IMR-90 (cell line): ENCODE results near the gene WDR11. TPM values are rescaled to one million over a fixed set of nuclear protein-coding genes. Genes with fewer than 3 reads are reported as not detected.

Experiments used
- ATAC-seq: fragments of 200-7000 bp; cut with Tn5 transposase; 2 replicates; pipeline ENCODE4 v1.9.1; 2020; ENCODE audit warnings: low read depth, mild to moderate bottlenecking, moderate library complexity
- Bru-seq: library from RNA; stranded (reverse); fragments of 400-500 nt; gene quantifications from one replicate; lab custom pipeline; 2021; lab: Mats Ljungman, UMichigan
- BruChase-seq, 2 experiments: library from RNA; stranded (reverse); fragments of 400-500 nt; gene quantifications; one replicate each; lab custom pipeline; 2021; lab: Mats Ljungman, UMichigan
- BruUV-seq: library from RNA; stranded (reverse); fragments of 400-500 nt; replicated peaks from 2 replicates; lab custom pipeline; 2021; lab: Mats Ljungman, UMichigan
- CTCF ChIA-PET: fragments of 300-600 bp; formaldehyde crosslinking; extraction: SDS; loops from one replicate; lab custom pipeline; 2021; ENCODE audit warnings: antibody characterized with exemption; lab: Yijun Ruan, JAX
- POLR2A ChIA-PET: fragments of 300-600 bp; sonication (Branson Sonifier 250); formaldehyde crosslinking; loops from one replicate; lab custom pipeline; 2022; ENCODE audit warnings: antibody characterized with exemption; ENCODE audit not compliant: unreplicated experiment; lab: Charles Lee
- DNase-seq: peaks from one replicate; pipeline ENCODE4 v3.0.0; 2013
- H2AFZ ChIP-seq: replicated peaks from 2 replicates; pipeline ENCODE3; 2013; ENCODE audit warnings: low read length, mild to moderate bottlenecking; ENCODE audit not compliant: poor library complexity
- H2AK5ac ChIP-seq: 2 replicates; pipeline ENCODE4 v1.6.1; 2013; ENCODE audit warnings: low read depth, low read length, inconsistent platforms
- H2AK9ac ChIP-seq: replicated peaks from 2 replicates; pipeline ENCODE3; 2013; ENCODE audit warnings: mild to moderate bottlenecking, low read depth, low read length, moderate library complexity; ENCODE audit not compliant: poor library complexity
- H2BK120ac ChIP-seq: 2 replicates; pipeline ENCODE4 v1.6.1; 2013; ENCODE audit warnings: low read depth, low read length, inconsistent platforms
- H2BK15ac ChIP-seq: 3 replicates; pipeline ENCODE4 v1.6.1; 2013; ENCODE audit warnings: low read depth, low read length, inconsistent platforms
- H2BK20ac ChIP-seq: 2 replicates; pipeline ENCODE4 v1.6.1; 2013; ENCODE audit warnings: low read depth, mild to moderate bottlenecking, inconsistent platforms, low read length, moderate library complexity
- H2BK5ac ChIP-seq: 2 replicates; pipeline ENCODE4 v1.6.1; 2013; ENCODE audit warnings: mild to moderate bottlenecking, low read depth, low read length, inconsistent platforms; ENCODE audit not compliant: poor library complexity, severe bottlenecking
- H3K14ac ChIP-seq: replicated peaks from 2 replicates; pipeline ENCODE4 v1.6.1; 2013; ENCODE audit warnings: low read depth, low read length, inconsistent platforms
- H3K18ac ChIP-seq: 2 replicates; pipeline ENCODE4 v1.6.1; 2013; ENCODE audit warnings: low read depth, low read length, control low read depth
- H3K23ac ChIP-seq: 2 replicates; pipeline ENCODE4 v1.6.1; 2013; ENCODE audit warnings: low read depth, low read length, inconsistent platforms
- H3K27ac ChIP-seq: 2 replicates; pipeline ENCODE4 v1.5.1; 2013; ENCODE audit warnings: mild to moderate bottlenecking, control low read depth, low read length; ENCODE audit not compliant: insufficient read depth
- H3K27me3 ChIP-seq: 2 replicates; pipeline ENCODE4 v1.6.1; 2013; ENCODE audit warnings: low read length; ENCODE audit not compliant: control insufficient read depth, insufficient read depth
- H3K36me3 ChIP-seq: 2 replicates; pipeline ENCODE4 v1.6.1; 2013; ENCODE audit warnings: low read length, mixed read lengths; ENCODE audit not compliant: control insufficient read depth, insufficient read depth
- H3K4ac ChIP-seq: 2 replicates; pipeline ENCODE4 v1.6.1; 2013; ENCODE audit warnings: low read depth, low read length, inconsistent platforms
- H3K4me1 ChIP-seq: 2 replicates; pipeline ENCODE4 v1.6.1; 2013; ENCODE audit warnings: low read length, mixed read lengths; ENCODE audit not compliant: control insufficient read depth, insufficient read depth
- H3K4me2 ChIP-seq: 2 replicates; pipeline ENCODE4 v1.6.1; 2013; ENCODE audit warnings: low read depth, mild to moderate bottlenecking, control low read depth, low read length, moderate library complexity
- H3K4me3 ChIP-seq: 2 replicates; pipeline ENCODE4 v1.5.1; 2013; ENCODE audit warnings: low read depth, mild to moderate bottlenecking, control low read depth, low read length, moderate library complexity; ENCODE audit not compliant: insufficient read depth
- H3K56ac ChIP-seq: 2 replicates; pipeline ENCODE4 v1.6.1; 2013; ENCODE audit warnings: low read length, inconsistent platforms; ENCODE audit not compliant: insufficient read depth; ENCODE audit errors: extremely low read depth
- H3K79me1 ChIP-seq, 2 experiments: 2 replicates each; pipeline ENCODE4 v1.6.1; 2013; ENCODE audit warnings: low read length in 2 of 2, inconsistent platforms in 1 of 2, low read depth in 1 of 2
- H3K9ac ChIP-seq: 2 replicates; pipeline ENCODE4 v1.6.1; 2013; ENCODE audit warnings: low read depth, low read length, control low read depth
- H3K9me1 ChIP-seq: 2 replicates; pipeline ENCODE4 v1.6.1; 2013; ENCODE audit warnings: low read length, inconsistent platforms; ENCODE audit not compliant: insufficient read depth
- H3K9me3 ChIP-seq: 2 replicates; pipeline ENCODE4 v1.6.1; 2013; ENCODE audit warnings: low read length; ENCODE audit not compliant: control insufficient read depth, insufficient read depth
- H4K20me1 ChIP-seq: 2 replicates; pipeline ENCODE4 v1.6.1; 2013; ENCODE audit warnings: low read length, inconsistent platforms; ENCODE audit not compliant: insufficient read depth
- H4K5ac ChIP-seq: 2 replicates; pipeline ENCODE4 v1.6.1; 2013; ENCODE audit warnings: mild to moderate bottlenecking, low read depth, low read length, control low read depth
- H4K8ac ChIP-seq, 2 experiments: 2 replicates each; pipeline ENCODE4 v1.6.1; 2013; ENCODE audit warnings: low read depth in 2 of 2, low read length in 2 of 2, control low read depth in 1 of 2, inconsistent platforms in 1 of 2
- H4K91ac ChIP-seq: 2 replicates; pipeline ENCODE4 v1.6.1; 2013; ENCODE audit warnings: low read depth, low read length, inconsistent platforms; ENCODE audit not compliant: insufficient read depth
- CEBPB ChIP-seq: IDR thresholded peaks from 2 replicates; pipeline ENCODE4 v1.6.1; 2012; ENCODE audit warnings: low read depth, low read length, improper control_type of control experiment
- CHD1 ChIP-seq: IDR thresholded peaks from 2 replicates; pipeline ENCODE4 v1.6.1; 2012; ENCODE audit warnings: low read depth, low read length, improper control_type of control experiment
- FOS ChIP-seq: fragments of 150-350 bp; IDR thresholded peaks from 2 replicates; pipeline ENCODE4 v1.6.1; 2016; ENCODE audit warnings: low read depth, low read length
- MAZ ChIP-seq: IDR thresholded peaks from 2 replicates; pipeline ENCODE4 v1.6.1; 2012; ENCODE audit warnings: low read depth, mild to moderate bottlenecking, low read length, improper control_type of control experiment, moderate library complexity, borderline replicate concordance
- MXI1 ChIP-seq: IDR thresholded peaks from 2 replicates; pipeline ENCODE4 v1.6.1; 2012; ENCODE audit warnings: low read depth, mild to moderate bottlenecking, low read length, moderate library complexity, borderline replicate concordance
- NFE2L2 ChIP-seq: fragments of 150-350 bp; IDR thresholded peaks from 2 replicates; pipeline ENCODE4 v1.6.1; 2016; ENCODE audit warnings: low read depth, mild to moderate bottlenecking, low read length
- POLR2A ChIP-seq: IDR thresholded peaks from 2 replicates; pipeline ENCODE4 v1.6.1; 2012; ENCODE audit warnings: mild to moderate bottlenecking, low read depth, low read length
- RAD21 ChIP-seq: IDR thresholded peaks from 2 replicates; pipeline ENCODE4 v1.6.1; 2012; ENCODE audit warnings: low read length, improper control_type of control experiment
- RCOR1 ChIP-seq: IDR thresholded peaks from 2 replicates; pipeline ENCODE4 v1.6.1; 2012; ENCODE audit warnings: mild to moderate bottlenecking, low read length, improper control_type of control experiment; ENCODE audit not compliant: insufficient replicate concordance
- WGBS, 2 experiments: methylation state at CpG; one replicate each; pipeline versions ENCODE4 v1.1.5 to v1.1.7; 2013; ENCODE audit warnings: missing lambda C conversion rate in 2 of 2; ENCODE audit not compliant: insufficient read length in 1 of 2; ENCODE audit errors: extremely low coverage in 2 of 2; 5-methylcytosine and 5-hydroxymethylcytosine counted together
- dilution Hi-C: fragments of 300-500 bp; cut with HindIII; formaldehyde crosslinking; loops from one replicate; pipeline ENCODE4 v1.14.3; 2018; ENCODE audit warnings: low sequenced_read_pairs; ENCODE audit not compliant: unreplicated experiment
- in situ Hi-C: fragments of 300-500 bp; cut with MboI; formaldehyde crosslinking; loops from 3 replicates; pipeline ENCODE4 v1.14.3; 2019; ENCODE audit warnings: low sequenced_read_pairs, inconsistent platforms, mixed read lengths
- intact Hi-C: fragments of 100-400 bp; cut with micrococcal nuclease; formaldehyde crosslinking; loops from 2 replicates; pipeline ENCODE4 v1.10.0; 2022
- long read RNA-seq: library from polyadenylated mRNA; unstranded; transcript quantifications from one replicate; pipeline ENCODE4 v2.0.0, GENCODE V29; 2021; ENCODE audit not compliant: unreplicated experiment
- polyA plus RNA-seq, 3 experiments: library from polyadenylated mRNA; depleted of rRNA; stranded (reverse); fragments of >200 nt; gene quantifications; 2 replicates each; pipeline ENCODE4 v1.2.3, GENCODE V29; 2012; ENCODE audit warnings: low replicate concordance in 1 of 3
- total RNA-seq: library from RNA; depleted of rRNA; stranded (reverse); fragments of >200 nt; gene quantifications from 2 replicates; pipeline ENCODE4 v1.2.3, GENCODE V29; 2012; rRNA removed

WDR11 gene, protein sequence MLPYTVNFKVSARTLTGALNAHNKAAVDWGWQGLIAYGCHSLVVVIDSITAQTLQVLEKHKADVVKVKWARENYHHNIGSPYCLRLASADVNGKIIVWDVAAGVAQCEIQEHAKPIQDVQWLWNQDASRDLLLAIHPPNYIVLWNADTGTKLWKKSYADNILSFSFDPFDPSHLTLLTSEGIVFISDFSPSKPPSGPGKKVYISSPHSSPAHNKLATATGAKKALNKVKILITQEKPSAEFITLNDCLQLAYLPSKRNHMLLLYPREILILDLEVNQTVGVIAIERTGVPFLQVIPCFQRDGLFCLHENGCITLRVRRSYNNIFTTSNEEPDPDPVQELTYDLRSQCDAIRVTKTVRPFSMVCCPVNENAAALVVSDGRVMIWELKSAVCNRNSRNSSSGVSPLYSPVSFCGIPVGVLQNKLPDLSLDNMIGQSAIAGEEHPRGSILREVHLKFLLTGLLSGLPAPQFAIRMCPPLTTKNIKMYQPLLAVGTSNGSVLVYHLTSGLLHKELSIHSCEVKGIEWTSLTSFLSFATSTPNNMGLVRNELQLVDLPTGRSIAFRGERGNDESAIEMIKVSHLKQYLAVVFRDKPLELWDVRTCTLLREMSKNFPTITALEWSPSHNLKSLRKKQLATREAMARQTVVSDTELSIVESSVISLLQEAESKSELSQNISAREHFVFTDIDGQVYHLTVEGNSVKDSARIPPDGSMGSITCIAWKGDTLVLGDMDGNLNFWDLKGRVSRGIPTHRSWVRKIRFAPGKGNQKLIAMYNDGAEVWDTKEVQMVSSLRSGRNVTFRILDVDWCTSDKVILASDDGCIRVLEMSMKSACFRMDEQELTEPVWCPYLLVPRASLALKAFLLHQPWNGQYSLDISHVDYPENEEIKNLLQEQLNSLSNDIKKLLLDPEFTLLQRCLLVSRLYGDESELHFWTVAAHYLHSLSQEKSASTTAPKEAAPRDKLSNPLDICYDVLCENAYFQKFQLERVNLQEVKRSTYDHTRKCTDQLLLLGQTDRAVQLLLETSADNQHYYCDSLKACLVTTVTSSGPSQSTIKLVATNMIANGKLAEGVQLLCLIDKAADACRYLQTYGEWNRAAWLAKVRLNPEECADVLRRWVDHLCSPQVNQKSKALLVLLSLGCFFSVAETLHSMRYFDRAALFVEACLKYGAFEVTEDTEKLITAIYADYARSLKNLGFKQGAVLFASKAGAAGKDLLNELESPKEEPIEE
- 61.9 and 62.6 TPM in 2 replicates for total RNA-seq
- polyA plus RNA-seq (2012; rRNA removed), result 26.6 and 31.6 TPM in 2 replicates
- polyA plus RNA-seq (2012; cell fraction: cytosol; rRNA removed), result 10.8 and 11.7 TPM in 2 replicates
- polyA plus RNA-seq (2012; cell fraction: nucleus; rRNA removed; ENCODE audit: low replicate concordance), result 41.5 and 131 TPM in 2 replicates
- Bru-seq, nascent RNA, result percentile 81 among the genes with signal in this experiment
- percentile 78 among the genes with signal in this experiment for BruChase-seq, experiment 1, labeled RNA remaining after a 6-hour chase
- percentile 86 among the genes with signal in this experiment for BruChase-seq, experiment 2, labeled RNA remaining after a 2-hour chase
- long read RNA-seq, full-length matches to known transcripts, result 19 of 36 reads
- long read RNA-seq, partial matches to known transcripts, result 7 of 36 reads
- long read RNA-seq, other reads (novel, unspliced or antisense), result 10 of 36 reads

DNA sequence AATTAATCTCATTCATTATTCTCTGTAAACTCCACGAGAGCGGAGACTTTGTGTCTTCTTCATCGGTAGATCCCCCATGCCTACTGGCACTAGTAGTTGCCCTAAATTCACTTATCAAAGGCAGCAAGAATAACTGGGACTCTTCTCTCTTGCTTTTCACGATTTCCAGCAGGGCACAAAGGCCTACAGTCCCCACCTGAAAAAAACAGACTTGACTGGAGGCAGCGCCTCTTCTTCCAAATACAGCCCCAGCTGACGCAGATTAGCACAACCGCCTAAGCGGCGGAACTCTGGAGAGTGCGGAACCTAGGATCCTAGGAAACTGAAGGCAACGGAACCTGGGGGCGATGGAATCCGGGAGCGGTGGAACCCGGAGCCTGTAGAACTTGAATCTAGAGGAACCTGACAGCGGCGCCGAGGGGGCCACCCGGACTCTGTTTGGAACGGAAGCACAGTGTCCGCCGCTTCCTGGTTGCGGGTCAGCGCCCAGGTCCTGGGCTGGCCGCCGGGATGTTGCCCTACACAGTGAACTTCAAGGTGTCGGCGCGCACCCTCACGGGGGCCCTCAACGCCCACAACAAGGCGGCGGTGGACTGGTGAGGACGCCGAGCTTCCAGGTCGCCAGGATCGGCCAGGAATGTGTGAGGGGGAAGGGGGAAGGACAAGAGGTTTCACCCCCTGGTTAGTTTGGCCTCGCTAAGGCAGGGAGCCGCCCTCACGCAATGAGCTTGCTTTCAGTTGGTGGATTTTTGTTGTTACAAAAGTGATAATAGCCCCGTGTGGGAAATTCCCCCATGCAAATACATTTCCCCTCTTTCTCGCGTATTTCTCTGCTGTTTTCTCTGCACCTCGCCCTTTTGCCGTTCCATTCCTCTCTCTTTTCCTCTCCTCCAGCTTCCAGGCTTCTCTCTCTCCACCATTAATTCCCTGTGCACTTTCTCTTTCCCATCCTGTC, at the start of gene WDR11:
TSS of gene WDR11 (plus strand) at position 452 of the 955 bp plus-strand sequence. CDS start at position 511, 59 bp downstream.
- H3K56ac ChIP-seq, result peak within 1 kb of the TSS; percentile 70
- intact Hi-C loops, result loop anchor here (10.0 kb wide), 1 partner anchor 916 kb away; no protein-coding TSS in a partner anchor
- CTCF ChIA-PET, result no interaction called here
- TF ChIP-seq FOS (no peak), NFE2L2 (no peak), MXI1 (peak; percentile 30; the same call in 1 of the 2 replicates), RCOR1 (no peak), POLR2A (peak; percentile 75), CEBPB (no peak), MAZ (peak; percentile 99), RAD21 (0 out of 2 replicates have a peak, but pooled peaks have one; percentile 13), CHD1 (no peak)

More for the DNA sequence above, at the start of gene WDR11:
- Histone ChIP-seq H3K4me1 (0 out of 2 replicates have a peak, but pooled peaks cover 1% of the 10 kb centered on the region), H3K23ac (peak within 1 kb of the TSS; percentile 71), H3K9me3 (no peaks in the 10 kb centered on the region), H3K4me2 (peak within 1 kb of the TSS; percentile 84), H4K8ac (peak within 1 kb of the TSS; percentile 89 to 98), H2BK15ac (no peak within 1 kb of the TSS), H3K27me3 (no peaks in the 10 kb centered on the region), H3K9me1 (no peaks in the 10 kb centered on the region), H4K5ac (peak within 1 kb of the TSS; percentile 92), H2AK9ac (peak within 1 kb of the TSS; percentile 75), H3K4ac (peak within 1 kb of the TSS; percentile 88), H3K27ac (peak within 1 kb of the TSS; percentile 82), H3K18ac (peak within 1 kb of the TSS; percentile 39; the same call in 1 of the 2 replicates), H2BK5ac (peak within 1 kb of the TSS; percentile 72), H2BK120ac (peak within 1 kb of the TSS; percentile 45; the same call in 1 of the 2 replicates), H3K79me1 (peaks cover 13 to 20% of the 10 kb centered on the region in 2 experiments; a peak in 3 of 4 replicates), H3K36me3 (no peaks in the 10 kb centered on the region; the same call in 1 of the 2 replicates), H2AK5ac (0 out of 2 replicates have a peak within 1 kb of the TSS, but pooled peaks have one; percentile 6), H3K9ac (peak within 1 kb of the TSS; percentile 87), H3K4me3 (peak within 1 kb of the TSS; percentile 85), H4K20me1 (no peaks in the 10 kb centered on the region), H2BK20ac (no peak within 1 kb of the TSS), H3K14ac (peak within 1 kb of the TSS; percentile 73), H4K91ac (peak within 1 kb of the TSS; percentile 54; the same call in 1 of the 2 replicates), H2AFZ (peak within 1 kb of the TSS; percentile 98)
- POLR2A ChIA-PET, result no interaction called here
- dilution Hi-C loops, result no loop called here
- ATAC-seq (peak; percentile 99), DNase-seq (peak; percentile 90)
- WGBS, 2 experiments, result 2% methylated on average over 12 of the region's 45 CpGs; no CpG with 5 or more reads in 1 of the 2 experiments
- in situ Hi-C loops, result loop anchor here (25.0 kb wide), 1 partner anchor 914 kb away; no protein-coding TSS in a partner anchor
- BruUV-seq, result TSS peak; percentile 44
